HG03571 (cell line): ENCODE measurements around the gene SPAG7.

Experiments
- ATAC-seq: cut with Tn5 transposase; IDR thresholded peaks from one replicate; pipeline ENCODE4 v1.9.1; 2021; ENCODE audit not compliant: unreplicated experiment

Gene SPAG7

DNA sequence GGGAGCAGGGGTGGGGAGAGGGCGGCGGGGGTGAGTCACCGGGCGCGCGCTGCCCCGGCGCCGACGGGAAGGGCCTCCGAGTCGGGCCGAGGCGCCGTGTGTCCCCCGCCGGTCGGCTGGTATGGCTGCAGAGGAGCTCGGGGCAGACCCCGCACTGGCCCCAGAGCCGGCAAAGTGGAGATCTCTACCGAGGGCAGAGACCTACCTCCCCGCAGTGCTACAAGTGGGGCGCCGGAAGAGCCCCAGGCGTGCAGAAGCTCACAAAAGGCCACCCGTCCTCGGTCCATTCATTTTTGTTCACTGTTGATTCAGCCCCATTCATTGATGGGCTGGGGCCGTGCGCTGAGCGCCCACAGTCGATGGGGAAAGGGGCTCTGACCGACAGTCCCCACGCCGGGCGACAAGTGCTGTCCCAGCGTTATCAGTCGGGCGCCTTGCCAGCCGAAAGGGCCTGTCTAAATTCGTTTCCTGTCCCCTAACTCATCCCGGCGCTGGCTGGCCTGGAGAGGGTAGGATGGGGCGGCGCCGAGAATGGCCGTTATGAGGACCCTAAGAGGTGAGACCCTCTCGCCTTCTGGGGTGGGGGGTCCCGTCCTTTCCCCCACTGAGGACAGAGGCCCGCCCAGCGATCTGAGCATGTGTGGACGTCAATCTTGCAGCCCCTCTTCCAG lies 17.4 kb downstream of the SPAG7 start:
- no peak for ATAC-seq

DNA sequence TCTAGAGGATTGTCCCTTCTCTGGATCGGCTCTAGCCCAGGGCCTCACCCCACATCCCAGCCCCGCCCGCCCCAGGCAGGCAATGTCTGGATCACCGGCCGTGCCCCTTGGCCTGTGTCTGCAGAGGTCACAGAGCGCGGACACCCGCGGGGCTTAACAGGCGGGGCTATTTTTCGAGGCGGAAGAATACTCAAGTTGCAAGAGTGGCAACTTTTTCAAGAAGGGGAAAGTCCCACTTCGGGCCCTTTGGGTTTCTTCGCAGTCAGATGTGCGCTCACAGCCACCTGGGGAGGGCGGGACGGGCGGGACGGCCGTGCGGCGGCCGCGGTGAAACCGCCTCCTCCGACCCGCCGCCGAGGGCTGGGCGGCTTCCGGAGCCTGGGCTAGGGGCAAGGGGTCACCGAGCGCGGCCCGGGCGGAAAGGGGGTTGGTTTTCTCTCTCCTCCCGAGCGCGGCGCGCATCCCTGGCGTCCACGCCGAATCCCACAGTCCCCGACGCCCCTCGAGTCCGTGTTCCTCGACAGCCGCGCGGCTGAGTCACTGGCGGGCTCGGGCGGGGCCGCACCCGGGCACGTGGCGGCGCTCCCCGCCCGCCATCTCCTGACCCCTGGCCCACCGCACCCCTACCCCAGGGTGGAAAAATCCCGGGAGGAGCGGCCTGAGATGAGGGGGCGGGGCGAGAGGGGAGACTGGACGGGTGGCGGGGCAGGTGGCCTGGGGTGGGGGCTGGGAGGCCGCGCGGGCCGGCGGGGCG lies 18.1 kb downstream of the SPAG7 start:
- ATAC-seq: no peak

GRCh38 chr17:4948931-4949320 lies 18.7 kb downstream of the SPAG7 start:
- ATAC-seq: no peak

- ATAC-seq: no peak
Observed at GRCh38 chr17:4948166-4948930, 19.3 kb downstream of the SPAG7 start, which contains the start of gene PFN1. Gene PFN1, minus strand, starts transcription at chr17:4948530. Its CDS starts 136 bp downstream, at chr17:4948394.

GRCh38 chr17:4947411-4948165 lies 20.0 kb downstream of the SPAG7 start:
- no peak for ATAC-seq

DNA sequence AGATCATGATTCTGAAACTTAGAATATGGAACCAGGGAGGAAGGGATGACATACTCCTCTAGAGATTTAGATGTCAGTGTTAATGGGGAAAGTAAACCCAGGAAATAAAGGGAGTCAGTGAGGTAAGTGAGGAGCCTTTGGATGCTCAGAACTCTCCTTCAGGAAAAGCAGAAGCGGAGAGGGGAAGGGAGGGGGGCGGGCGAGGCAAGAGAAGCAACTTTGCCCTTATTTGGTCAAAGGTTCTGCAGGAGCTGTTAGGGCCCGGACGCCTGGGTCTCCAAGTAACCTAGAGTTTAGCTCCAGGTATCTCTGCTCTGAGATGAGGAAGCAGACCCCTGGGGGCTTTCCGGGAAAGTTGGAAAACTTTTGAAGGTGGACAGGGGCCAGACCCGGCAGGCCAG lies 20.6 kb downstream of the SPAG7 start:
- ATAC-seq: no peak

- no peak for ATAC-seq
Observed at GRCh38 chr17:4946312-4946976, 21.2 kb downstream of the SPAG7 start.

- no peak for ATAC-seq
Observed at GRCh38 chr17:4945944-4946280, 21.7 kb downstream of the SPAG7 start.

DNA sequence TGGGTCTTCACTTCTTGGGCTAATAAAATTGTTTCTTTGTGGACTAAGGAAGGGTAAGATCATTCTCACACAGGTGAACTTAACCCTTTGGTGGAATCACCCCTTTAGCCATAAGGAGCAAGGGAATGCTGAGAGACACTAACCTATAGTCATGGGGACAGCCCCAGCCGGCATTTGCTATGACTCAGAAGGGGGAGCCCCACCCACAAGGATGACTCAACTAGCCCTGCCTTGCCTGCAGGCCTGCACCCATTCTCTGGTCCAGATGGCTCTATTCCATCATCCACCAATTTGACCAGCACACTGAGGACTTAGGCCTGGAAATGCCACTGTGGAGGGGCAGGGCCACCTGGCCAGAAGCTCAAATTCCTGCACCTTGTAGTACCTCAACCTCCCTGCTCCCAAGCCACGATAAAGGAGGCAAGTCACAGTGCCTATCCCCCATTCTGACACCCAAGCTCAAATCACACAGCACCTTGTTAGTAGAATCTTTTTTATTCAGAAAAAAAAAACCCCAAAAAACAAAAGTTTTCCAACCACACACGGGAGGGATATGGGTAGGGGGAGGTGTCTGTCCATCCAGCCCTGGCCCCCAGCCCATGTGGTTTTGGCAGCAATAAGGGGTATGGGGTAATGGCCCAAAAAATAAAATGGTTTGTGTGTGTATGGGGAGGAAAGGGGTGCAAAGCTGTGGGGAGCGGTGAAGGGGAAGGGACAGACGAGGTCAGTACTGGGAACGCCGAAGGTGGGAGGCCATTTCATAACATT lies 22.3 kb downstream of the SPAG7 start:
- ATAC-seq: no peak

- no peak for ATAC-seq
Observed at GRCh38 chr17:4944554-4945175, 23.0 kb downstream of the SPAG7 start.

DNA sequence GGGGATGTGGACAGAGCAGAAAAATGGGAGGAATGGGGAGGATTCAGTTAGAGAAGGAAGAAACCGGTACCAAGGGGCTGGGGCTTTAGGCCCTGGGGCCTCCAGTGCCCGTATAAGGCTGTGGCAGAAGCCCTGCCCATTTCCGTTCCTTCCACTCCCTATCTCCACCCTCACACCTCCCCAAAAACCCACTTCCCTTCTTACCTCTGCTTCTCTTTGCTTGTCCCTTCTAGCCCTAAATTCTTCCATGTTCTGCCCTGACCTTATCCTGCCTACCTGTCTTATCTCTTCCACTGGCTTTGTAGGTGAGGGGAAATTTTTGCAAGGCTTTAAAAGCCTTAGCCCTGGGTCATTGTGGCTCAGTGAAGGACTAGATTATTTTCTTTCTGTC lies 23.5 kb downstream of the SPAG7 start:
- no peak for ATAC-seq

DNA sequence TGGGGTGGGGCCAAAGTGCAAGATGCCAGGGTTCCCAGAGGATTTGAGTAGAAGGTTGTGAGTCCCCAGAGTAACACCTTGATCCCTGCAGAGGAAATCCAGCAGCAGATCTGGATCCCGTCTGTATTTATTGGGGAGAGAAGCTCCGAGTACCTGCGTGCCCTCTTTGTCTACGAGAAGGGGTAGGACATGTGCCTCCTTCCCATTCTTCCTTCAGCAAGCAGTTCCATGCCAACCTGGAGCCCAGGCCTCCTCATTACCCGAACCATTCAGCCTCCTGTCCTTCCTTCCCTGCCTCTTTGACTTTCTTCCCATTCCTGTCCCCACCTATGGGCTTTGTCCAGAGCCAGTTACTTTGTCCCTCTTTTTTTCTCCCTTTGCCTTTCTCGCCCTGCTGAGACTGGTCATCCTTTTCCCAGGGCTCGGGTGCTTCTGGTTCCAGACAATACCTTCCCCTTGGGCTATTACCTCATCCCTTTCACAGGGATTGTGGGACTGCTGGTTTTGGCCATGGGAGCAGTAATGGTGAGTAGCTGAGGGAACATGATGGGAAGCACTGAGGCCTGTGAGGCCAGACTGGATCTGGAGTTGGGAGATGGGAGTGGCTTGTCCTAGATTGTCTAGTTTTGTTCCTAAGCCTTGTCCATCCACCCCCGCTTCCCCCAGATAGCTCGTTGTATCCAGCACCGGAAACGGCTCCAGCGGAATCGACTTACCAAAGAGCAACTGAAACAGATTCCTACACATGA lies 24.7 kb downstream of the SPAG7 start:
- ATAC-seq: no peak

DNA sequence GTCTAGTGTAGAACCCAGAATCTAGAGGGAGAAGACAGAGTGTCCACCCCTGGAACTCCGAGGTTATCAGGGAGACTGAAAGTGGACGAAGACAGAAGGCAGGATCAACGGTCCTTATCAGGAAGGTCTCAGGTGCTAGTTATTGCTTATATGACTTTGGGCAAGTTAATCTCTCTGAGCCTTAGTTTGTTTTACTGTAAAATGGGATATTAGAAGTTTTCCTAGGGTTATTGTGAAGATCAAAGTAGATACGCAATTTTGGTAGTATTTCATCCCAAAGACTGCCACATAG lies 26.4 kb downstream of the SPAG7 start:
- no peak for ATAC-seq

- ATAC-seq: no peak
Observed at GRCh38 chr17:4940555-4941318, 26.9 kb downstream of the SPAG7 start.

GRCh38 chr17:4939796-4940554 lies 27.6 kb downstream of the SPAG7 start, which contains the start of the genes RNF167 and SLC25A11:
Gene RNF167, plus strand, starts transcription at chr17:4940268. Its CDS starts 642 bp downstream, at chr17:4940910.
Gene SLC25A11, minus strand, starts transcription at chr17:4940046. Its CDS starts 136 bp downstream, at chr17:4939910.
- peak; percentile 68 for ATAC-seq

DNA sequence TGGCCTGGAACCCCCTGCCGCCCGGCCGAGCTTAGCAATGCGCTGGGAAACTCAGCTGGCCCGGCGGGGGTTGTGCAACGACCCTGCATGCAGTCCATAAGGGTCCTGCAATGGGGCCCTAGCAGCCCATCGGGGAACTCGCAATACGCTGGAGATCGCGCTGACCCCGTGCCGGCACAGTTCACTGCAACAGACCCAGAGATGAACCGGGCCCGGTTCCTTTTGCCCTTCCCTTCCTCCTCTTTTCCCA lies 28.1 kb downstream of the SPAG7 start:
- no peak for ATAC-seq

GRCh38 chr17:4938688-4939545 lies 28.7 kb downstream of the SPAG7 start:
- ATAC-seq: no peak
